Activated T-cell treated with anti-CD3 and anti-CD28 coated beads for 24 hours (primary cell): ENCODE results near the gene LGI4.
"Not testable (repeated sequence)": the region's sequence is repeated elsewhere in the genome, so short reads cannot be mapped to it uniquely, and the experiment has no call there.

ENCODE experiments used
- DNase-seq: peaks from one replicate; pipeline ENCODE4 v3.0.0-alpha.2; 2020; ENCODE audit warnings: low read depth

The LGI4 gene

GRCh38 chr19:35105411-35106290 lies 29.2 kb downstream of the LGI4 start:
- DNase-seq: no peak

- no peak for DNase-seq
Observed at GRCh38 chr19:35105047-35105410, 29.8 kb downstream of the LGI4 start.

GRCh38 chr19:35104361-35104760 lies 30.5 kb downstream of the LGI4 start:
- no peak for DNase-seq

GRCh38 chr19:35103614-35104013 lies 31.2 kb downstream of the LGI4 start:
- DNase-seq: not testable (repeated sequence)

GRCh38 chr19:35101949-35102348 lies 32.9 kb downstream of the LGI4 start:
- DNase-seq: not testable (repeated sequence)

GRCh38 chr19:35100588-35101533 lies 34.0 kb downstream of the LGI4 start:
- no peak for DNase-seq

GRCh38 chr19:35099897-35100275 lies 35.0 kb downstream of the LGI4 start:
- no peak for DNase-seq

GRCh38 chr19:35099155-35099896 lies 35.5 kb downstream of the LGI4 start:
- DNase-seq: no peak

GRCh38 chr19:35098413-35099049 lies 36.3 kb downstream of the LGI4 start:
- DNase-seq: no peak

GRCh38 chr19:35095667-35096368 lies 39.0 kb downstream of the LGI4 start:
- DNase-seq: no peak

- no peak for DNase-seq
Observed at GRCh38 chr19:35094656-35095055, 40.2 kb downstream of the LGI4 start.

GRCh38 chr19:35093941-35094647 lies 40.8 kb downstream of the LGI4 start:
- no peak for DNase-seq

- DNase-seq: no peak
Observed at GRCh38 chr19:35093430-35093829, 41.4 kb downstream of the LGI4 start.

- DNase-seq: peak; percentile 26
Observed at GRCh38 chr19:35090506-35091214, 44.2 kb downstream of the LGI4 start.

- no peak for DNase-seq
Observed at GRCh38 chr19:35090160-35090505, 44.7 kb downstream of the LGI4 start.

- no peak for DNase-seq
Observed at GRCh38 chr19:35089554-35089953, 45.3 kb downstream of the LGI4 start.

GRCh38 chr19:35088131-35088913 lies 46.5 kb downstream of the LGI4 start:
- DNase-seq: no peak

- DNase-seq: no peak
Observed at GRCh38 chr19:35087393-35087792, 47.5 kb downstream of the LGI4 start.

- DNase-seq: no peak
Observed at GRCh38 chr19:35086455-35086854, 48.4 kb downstream of the LGI4 start.
